NT2/D1 (cell line): ENCODE results near the gene GAK.

Source experiments
- SUZ12 ChIP-seq: IDR thresholded peaks from 2 replicates; pipeline ENCODE4 v1.6.1; 2011; ENCODE audit not compliant: insufficient read length, insufficient read depth; ENCODE audit errors: extremely low read depth
- YY1 ChIP-seq: IDR thresholded peaks from 2 replicates; pipeline ENCODE4 v1.6.1; 2011; ENCODE audit not compliant: insufficient read length, insufficient read depth
- ZNF274 ChIP-seq: IDR thresholded peaks from 2 replicates; pipeline ENCODE4 v1.6.1; 2011; ENCODE audit warnings: mild to moderate bottlenecking, low read depth, low read length

- TF ChIP-seq SUZ12 = no peak
- TF ChIP-seq ZNF274 = no peak
- no peak for TF ChIP-seq YY1
These were observed 15.4 kb upstream of the GAK start for GRCh38 chr4:947491-947971.
